Ovary (tissue), 9 donors: ENCODE measurements around the gene AEBP2. TPM values are rescaled to one million over a fixed set of nuclear protein-coding genes. Genes with fewer than 3 reads are reported as not detected.

ENCODE experiments used
- DNase-seq, 5 donors: peaks; one replicate each; pipeline ENCODE4 v3.0.0-alpha.2; 2019 to 2020
- H3K27ac ChIP-seq, 2 donors: fragments of 200-600 bp; one replicate each; pipeline versions ENCODE4 v1.5.1 to v1.8.0; 2019 to 2022
- H3K27me3 ChIP-seq: fragments of 200-600 bp; one replicate; pipeline ENCODE4 v1.8.0; 2022
- H3K36me3 ChIP-seq: fragments of 200-600 bp; sonication (generic); one replicate; pipeline ENCODE4 v1.5.1; 2019
- H3K4me1 ChIP-seq: one replicate; pipeline ENCODE4 v1.8.1; 2013; ENCODE audit warnings: mild to moderate bottlenecking, moderate library complexity; ENCODE audit not compliant: insufficient read depth
- H3K4me3 ChIP-seq: fragments of 200-600 bp; sonication (generic); one replicate; pipeline ENCODE4 v1.5.1; 2017
- H3K9me3 ChIP-seq, 2 donors: fragments of 200-600 bp in 1 of 2; sonication (generic) in 1 of 2; one replicate each; pipeline versions ENCODE4 v1.5.1 to v1.8.1; 2013 to 2019; ENCODE audit warnings: mild to moderate bottlenecking in 1 of 2, moderate library complexity in 1 of 2
- EP300 ChIP-seq: sonication (generic); formaldehyde crosslinking; IDR thresholded peaks from one replicate; pipeline ENCODE4 v1.6.1; 2017; ENCODE audit warnings: antibody characterized with exemption
- POLR2A ChIP-seq: fragments of 450-650 bp; IDR thresholded peaks from one replicate; pipeline ENCODE4 v1.6.1; 2017; ENCODE audit warnings: antibody characterized with exemption, mild to moderate bottlenecking, moderate library complexity
- WGBS, 3 donors: extraction: QIAGEN DNeasy Blood & Tissue Kit in 1 of 3; methylation state at CpG; one replicate each; pipeline versions ENCODE4 v1.1.5 to v1.1.7; 2013 to 2017; 5-methylcytosine and 5-hydroxymethylcytosine counted together
- intact Hi-C, 4 donors: fragments of 100-400 bp; cut with DNase I; formaldehyde crosslinking; loops; one replicate each; pipeline versions ENCODE4 v1.11.0 to v1.15.1; 2022 to 2023
- polyA plus RNA-seq, 2 donors: library from polyadenylated mRNA; stranded (reverse); fragments of 200-250 nt in 1 of 2; fragments of 350-450 nt in 1 of 2; fragmentation: Illumina TruSeq in 1 of 2; extraction: RNeasy Lipid Tissue Mini Kit (QIAGEN cat#74804) in 1 of 2; gene quantifications; one replicate each; pipeline ENCODE4 v1.2.3, GENCODE V29; 2013 to 2014
- total RNA-seq, 7 donors: library from RNA; depleted of rRNA in 2 of 7; stranded (reverse); fragments of >200 nt in 2 of 7; fragmentation: NEBNext Ultra II Directional in 3 of 7; extraction: Animal tissue kit (Norgen Biotek cat#: 25700) in 3 of 7; gene quantifications; one replicate each; pipeline versions ENCODE4 v1.1.0 to v1.2.4, GENCODE V29; 2016 to 2023
- TF ChIP-seq, protein P1 (sequence below), 3 donors: fragments of 450-650 bp in 2 of 3; fragments of 200-600 bp in 1 of 3; IDR thresholded peaks; one replicate each; pipeline versions ENCODE4 v1.5.1 to v1.8.0; 2016 to 2022; ENCODE audit warnings: antibody characterized with exemption in 3 of 3, mild to moderate bottlenecking in 1 of 3
- donor health status: DM: no; HTN: no; CAD: no; lungs with moderate emphysema.
- donor health status: DM: no; HTN: no; CAD: no.
- donor health status: Bipolar disorder and iron deficiency.
- donor health status: DM: yes; HTN: yes; CAD: no.
- donor health status: DM: no; HTN: no; CAD: no.
- donor health status: DM: yes; HTN: yes; CAD: no.

AEBP2 gene
- total and polyA plus RNA-seq, 9 donors = 22.4 to 62.4 (median 50.3) TPM

GRCh38 chr12:19525274-19525673, 86.0 kb downstream of the AEBP2 start:
- no peak overlapping the region for H3K4me3 ChIP-seq
- TF ChIP-seq EP300 (no peak), POLR2A (no peak)
- TF ChIP-seq, protein P1, sequence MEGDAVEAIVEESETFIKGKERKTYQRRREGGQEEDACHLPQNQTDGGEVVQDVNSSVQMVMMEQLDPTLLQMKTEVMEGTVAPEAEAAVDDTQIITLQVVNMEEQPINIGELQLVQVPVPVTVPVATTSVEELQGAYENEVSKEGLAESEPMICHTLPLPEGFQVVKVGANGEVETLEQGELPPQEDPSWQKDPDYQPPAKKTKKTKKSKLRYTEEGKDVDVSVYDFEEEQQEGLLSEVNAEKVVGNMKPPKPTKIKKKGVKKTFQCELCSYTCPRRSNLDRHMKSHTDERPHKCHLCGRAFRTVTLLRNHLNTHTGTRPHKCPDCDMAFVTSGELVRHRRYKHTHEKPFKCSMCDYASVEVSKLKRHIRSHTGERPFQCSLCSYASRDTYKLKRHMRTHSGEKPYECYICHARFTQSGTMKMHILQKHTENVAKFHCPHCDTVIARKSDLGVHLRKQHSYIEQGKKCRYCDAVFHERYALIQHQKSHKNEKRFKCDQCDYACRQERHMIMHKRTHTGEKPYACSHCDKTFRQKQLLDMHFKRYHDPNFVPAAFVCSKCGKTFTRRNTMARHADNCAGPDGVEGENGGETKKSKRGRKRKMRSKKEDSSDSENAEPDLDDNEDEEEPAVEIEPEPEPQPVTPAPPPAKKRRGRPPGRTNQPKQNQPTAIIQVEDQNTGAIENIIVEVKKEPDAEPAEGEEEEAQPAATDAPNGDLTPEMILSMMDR (IDR thresholded peaks at IDR 0.05) = no peak
- H3K9me3 ChIP-seq = no peaks in the 10 kb centered on the region

DNA sequence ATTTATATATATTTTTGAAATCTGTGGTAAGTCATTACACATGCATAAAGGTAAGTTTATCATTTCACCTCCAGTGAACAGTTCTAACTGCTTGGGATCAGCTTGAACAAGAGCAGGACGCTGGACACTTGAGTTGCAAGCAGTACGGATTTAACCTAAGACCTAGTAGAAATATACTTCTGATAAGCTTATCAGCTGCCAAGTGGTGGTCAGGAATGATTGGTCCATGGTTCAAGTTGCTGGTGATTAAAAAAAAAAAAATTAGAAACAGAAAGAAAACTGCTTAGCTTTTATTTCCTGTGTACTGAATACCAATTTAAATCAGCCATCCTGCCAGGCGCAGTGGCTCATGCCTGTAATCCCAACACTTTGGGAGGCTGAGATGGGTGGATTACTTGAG, 88.6 kb downstream of the AEBP2 start:
- intact Hi-C loops = no loop called here
- TF ChIP-seq, protein P1 (IDR thresholded peaks at IDR 0.05) = no peak
- Histone ChIP-seq H3K27me3 (no peaks in the 10 kb centered on the region), H3K4me1 (peaks cover 3% of the 10 kb centered on the region), H3K4me3 (no peak overlapping the region), H3K9me3 (no peaks in the 10 kb centered on the region), H3K36me3 (no peaks in the 10 kb centered on the region), H3K27ac (no peak overlapping the region)
- WGBS, 3 donors = 71 to 78% (median 74%) methylated on average over 3 of the region's 3 CpGs
- no peak for DNase-seq

More at GRCh38 chr12:19525274-19525673, 86.0 kb downstream of the AEBP2 start:
- H3K36me3 ChIP-seq = no peaks in the 10 kb centered on the region
- DNase-seq = no peak
- peaks cover 3% of the 10 kb centered on the region for H3K4me1 ChIP-seq
- H3K27me3 ChIP-seq = no peaks in the 10 kb centered on the region
- 74 to 84% (median 78%) methylated on average over 7 of the region's 7 CpGs for WGBS, 3 donors
- H3K27ac ChIP-seq = no peak overlapping the region
- intact Hi-C loops = no loop called here

DNA sequence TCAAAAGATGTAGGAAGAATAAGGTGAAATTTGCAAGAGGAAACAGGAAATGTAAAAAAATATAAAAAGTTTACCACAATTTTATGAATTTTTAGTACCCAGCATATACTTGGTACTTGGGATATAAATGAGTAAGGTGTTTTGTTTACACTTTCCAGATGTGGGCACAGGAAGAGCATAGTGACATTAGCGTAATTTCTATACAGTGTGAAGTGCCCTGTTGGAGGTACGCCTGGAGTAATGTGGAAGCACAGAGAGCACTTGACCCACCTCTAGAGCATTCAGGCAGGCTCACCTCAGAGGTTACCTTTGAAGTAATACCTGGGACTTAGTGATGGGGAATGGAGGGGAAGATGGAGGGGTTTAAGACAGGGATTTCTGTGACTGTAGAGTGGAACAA, 89.5 kb downstream of the AEBP2 start:
- no peak for DNase-seq
- 97 to 98% (median 98%) methylated on average over 2 of the region's 2 CpGs for WGBS, 3 donors

DNA sequence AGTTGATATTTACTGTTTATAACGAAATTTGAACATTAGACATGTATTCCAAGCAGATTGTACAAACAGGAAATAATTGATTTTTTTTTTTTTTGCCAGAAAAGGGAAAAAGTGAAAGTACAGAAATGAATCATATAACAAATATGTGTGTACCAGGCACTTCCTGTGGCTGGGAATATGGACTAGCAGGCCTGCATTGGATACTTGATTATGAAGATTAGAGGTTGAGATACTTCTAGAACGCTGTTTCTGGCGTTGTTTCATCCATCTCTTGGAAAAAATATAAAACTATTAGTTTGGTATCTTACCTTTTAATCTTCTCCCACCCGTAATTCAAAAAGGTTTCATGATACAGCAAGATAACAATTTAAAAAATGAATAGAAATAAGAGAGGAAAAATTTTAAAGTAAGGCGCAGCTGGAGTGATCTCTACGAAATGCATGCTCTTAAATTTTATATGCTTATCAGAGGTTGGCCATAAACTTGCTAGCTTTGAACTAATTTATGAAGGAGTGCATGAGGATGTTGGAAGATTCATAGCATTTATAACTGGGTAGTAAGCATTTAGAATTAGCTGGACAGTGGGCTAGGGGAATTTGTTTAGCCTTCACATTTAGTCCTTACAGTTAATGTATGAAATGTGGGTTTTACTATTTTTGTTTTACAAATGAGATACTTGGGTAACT, 90.8 kb downstream of the AEBP2 start:
- 32 to 48% (median 47%) methylated on average over 6 of the region's 6 CpGs for WGBS, 3 donors
- TF ChIP-seq POLR2A (no peak), EP300 (no peak)
- TF ChIP-seq, protein P1 (IDR thresholded peaks at IDR 0.05) = no peak
- no peak for DNase-seq
- intact Hi-C loops = no loop called here
- H3K27ac ChIP-seq = no peak overlapping the region
- no peak overlapping the region for H3K4me3 ChIP-seq
- no peaks in the 10 kb centered on the region for H3K36me3 ChIP-seq
- H3K4me1 ChIP-seq = peaks cover 3% of the 10 kb centered on the region
- no peaks in the 10 kb centered on the region for H3K9me3 ChIP-seq
- H3K27me3 ChIP-seq = no peaks in the 10 kb centered on the region

More for the DNA sequence above, 89.5 kb downstream of the AEBP2 start:
- H3K27me3 ChIP-seq = no peaks in the 10 kb centered on the region
- TF ChIP-seq, protein P1 (IDR thresholded peaks at IDR 0.05) = no peak
- TF ChIP-seq POLR2A = no peak
- TF ChIP-seq EP300 = no peak
- peaks cover 3% of the 10 kb centered on the region for H3K4me1 ChIP-seq
- no peak overlapping the region for H3K27ac ChIP-seq
- no peaks in the 10 kb centered on the region for H3K36me3 ChIP-seq
- H3K4me3 ChIP-seq = no peak overlapping the region
- intact Hi-C loops = no loop called here
- no peaks in the 10 kb centered on the region for H3K9me3 ChIP-seq
